ENCODE measurements around the gene S100A12. TPM values are rescaled to one million over a fixed set of nuclear protein-coding genes. Genes with fewer than 3 reads are reported as not detected.
A peak's percentile ranks its signal among the peaks of the same experiment; 100 is the strongest.
"Not testable (repeated sequence)": the region's sequence is repeated elsewhere in the genome, so short reads cannot be mapped to it uniquely, and the experiment has no call there.

Gene S100A12
- total RNA-seq, 1 donor from 2014 or later: 22.8 TPM

- Histone ChIP-seq H3K4me1 (peaks cover 9% of the 10 kb centered on the region), H3K9me3 (no peaks in the 10 kb centered on the region), H3K36me3 (no peaks in the 10 kb centered on the region), H3K27ac (no peak overlapping the region), H3K27me3 (peaks cover 27% of the 10 kb centered on the region), H3K4me3 (no peak overlapping the region)
- DNase-seq: peak; percentile 79
- intact Hi-C loops (cut with DNase I): loop anchor here (5.0 kb wide), 1 partner anchor 145 kb away; no protein-coding TSS in a partner anchor
- TF ChIP-seq CTCF (IDR thresholded peaks at IDR 0.05): peak; percentile 95
- ATAC-seq: peak; percentile 83
These were observed 22.9 kb downstream of the S100A12 start for GRCh38 chr1:153352523-153352922.

GRCh38 chr1:153350321-153350957 lies 25.0 kb downstream of the S100A12 start:
- Histone ChIP-seq H3K36me3 (no peaks in the 10 kb centered on the region), H3K4me3 (no peak overlapping the region), H3K4me1 (peaks cover 3% of the 10 kb centered on the region), H3K27ac (no peak overlapping the region), H3K27me3 (peaks cover 29% of the 10 kb centered on the region), H3K9me3 (no peaks in the 10 kb centered on the region)
- intact Hi-C loops (cut with DNase I): loop anchor here (5.0 kb wide), 1 partner anchor 147 kb away; no protein-coding TSS in a partner anchor
- no peak for TF ChIP-seq CTCF (IDR thresholded peaks at IDR 0.05)
- ATAC-seq (no peak), DNase-seq (no peak)

- TF ChIP-seq CTCF (IDR thresholded peaks at IDR 0.05): no peak
- H3K4me1 ChIP-seq: peaks cover 9% of the 10 kb centered on the region
- intact Hi-C loops (cut with DNase I): loop anchor here (5.0 kb wide), 1 partner anchor 148 kb away; no protein-coding TSS in a partner anchor
- DNase-seq (no peak), ATAC-seq (no peak)
- H3K27me3 ChIP-seq: peaks cover 33% of the 10 kb centered on the region
- H3K9me3 ChIP-seq: no peaks in the 10 kb centered on the region
- no peak overlapping the region for H3K4me3 ChIP-seq
- H3K27ac ChIP-seq: no peak overlapping the region
- no peaks in the 10 kb centered on the region for H3K36me3 ChIP-seq
These were observed 25.8 kb downstream of the S100A12 start for GRCh38 chr1:153349363-153350320.

GRCh38 chr1:153348511-153349362 lies 26.7 kb downstream of the S100A12 start, which contains the start of gene PGLYRP4:
Gene PGLYRP4, minus strand, starts transcription at chr1:153348841. Its CDS starts 909 bp downstream, at chr1:153347932.
- Histone ChIP-seq H3K4me1 (peaks cover 9% of the 10 kb centered on the region), H3K36me3 (no peaks in the 10 kb centered on the region), H3K27me3 (peaks cover 33% of the 10 kb centered on the region), H3K9me3 (no peaks in the 10 kb centered on the region), H3K4me3 (no peak within 1 kb of the TSS), H3K27ac (no peak within 1 kb of the TSS)
- ATAC-seq (no peak), DNase-seq (no peak)
- no peak for TF ChIP-seq CTCF (IDR thresholded peaks at IDR 0.05)
- intact Hi-C loops (cut with DNase I): no loop called here

GRCh38 chr1:153347856-153348255 lies 27.6 kb downstream of the S100A12 start:
- H3K9me3 ChIP-seq: no peaks in the 10 kb centered on the region
- peaks cover 33% of the 10 kb centered on the region for H3K27me3 ChIP-seq
- no peak for TF ChIP-seq CTCF (IDR thresholded peaks at IDR 0.05)
- no peak for ATAC-seq
- no peaks in the 10 kb centered on the region for H3K36me3 ChIP-seq
- intact Hi-C loops (cut with DNase I): no loop called here
- no peak for DNase-seq
- H3K4me3 ChIP-seq: no peak overlapping the region
- peaks cover 9% of the 10 kb centered on the region for H3K4me1 ChIP-seq
- no peak overlapping the region for H3K27ac ChIP-seq

- ATAC-seq; H3K36me3 ChIP-seq; intact Hi-C loops (cut with DNase I); DNase-seq; H3K9me3 ChIP-seq; H3K4me1 ChIP-seq; H3K27ac ChIP-seq; H3K4me3 ChIP-seq: not testable (repeated sequence)
- H3K27me3 ChIP-seq: peaks cover 33% of the 10 kb centered on the region
These were observed 28.4 kb downstream of the S100A12 start for GRCh38 chr1:153347049-153347448.

All from upper lobe of right lung (tissue), 1 donor.